Colonic mucosa (tissue), 4 donors: ENCODE data around the gene PLPPR1. TPM values are rescaled to one million over a fixed set of nuclear protein-coding genes. Genes with fewer than 3 reads are reported as not detected.

Experiments used
- DNase-seq: peaks from one replicate; pipeline ENCODE4 v3.0.0-alpha.2; 2020
- H3K27ac ChIP-seq: fragments of 200-600 bp; one replicate; pipeline ENCODE4 v1.8.0; 2021
- H3K27me3 ChIP-seq: fragments of 200-600 bp; one replicate; pipeline ENCODE4 v1.8.0; 2021
- H3K36me3 ChIP-seq: fragments of 200-600 bp; one replicate; pipeline ENCODE4 v1.8.0; 2021
- H3K4me1 ChIP-seq: fragments of 200-600 bp; one replicate; pipeline ENCODE4 v1.8.0; 2021; ENCODE audit warnings: mild to moderate bottlenecking
- H3K4me3 ChIP-seq: fragments of 200-600 bp; one replicate; pipeline ENCODE4 v1.8.0; 2021
- H3K9ac ChIP-seq, 2 donors: one replicate each; pipeline ENCODE4 v1.7.0; 2013; ENCODE audit warnings: control low read depth in 2 of 2, low read depth in 2 of 2, low read length in 2 of 2
- H3K9me3 ChIP-seq: fragments of 200-600 bp; one replicate; pipeline ENCODE4 v1.8.0; 2021
- CTCF ChIP-seq: fragments of 200-600 bp; IDR thresholded peaks from one replicate; pipeline ENCODE4 v1.8.0; 2022; ENCODE audit warnings: antibody characterized with exemption, mild to moderate bottlenecking
- intact Hi-C: fragments of 100-400 bp; cut with DNase I; formaldehyde crosslinking; loops from one replicate; pipeline ENCODE4 v1.14.1; 2022
- total RNA-seq, 2 donors: library from RNA; stranded (reverse); fragmentation: NEBNext Ultra II Directional in 1 of 2; extraction: Animal tissue kit (Norgen Biotek cat#: 25700) in 1 of 2; gene quantifications; one replicate each; pipeline ENCODE4 v1.2.1, GENCODE V29; 2021
- donor health status: healthy.
- donor health status: DM: no; HTN: no; CAD: no.
- donor health status: DM: no; HTN: no; CAD: no.

Gene PLPPR1
- total RNA-seq, 2 donors from 2014 or later: 0.25 to 0.69 TPM

- Histone ChIP-seq H3K4me1 (no peaks in the 10 kb centered on the region), H3K9me3 (no peaks in the 10 kb centered on the region), H3K4me3 (no peak overlapping the region), H3K27ac (no peak overlapping the region), H3K9ac (no peak overlapping the region), H3K27me3 (no peaks in the 10 kb centered on the region), H3K36me3 (no peaks in the 10 kb centered on the region)
- intact Hi-C loops: no loop called here
- no peak for DNase-seq
- no peak for TF ChIP-seq CTCF
These were observed 324.5 kb downstream of the PLPPR1 start for GRCh38 chr9:101352892-101353463.

- H3K9ac ChIP-seq: no peak overlapping the region
- H3K4me3 ChIP-seq: no peak overlapping the region
- no peaks in the 10 kb centered on the region for H3K36me3 ChIP-seq
- no peaks in the 10 kb centered on the region for H3K27me3 ChIP-seq
- TF ChIP-seq CTCF: no peak
- no peaks in the 10 kb centered on the region for H3K4me1 ChIP-seq
- H3K27ac ChIP-seq: peak overlapping the region; percentile 75
- intact Hi-C loops: no loop called here
- no peaks in the 10 kb centered on the region for H3K9me3 ChIP-seq
- no peak for DNase-seq
These were observed 325.2 kb downstream of the PLPPR1 start for GRCh38 chr9:101353683-101354082.

DNA sequence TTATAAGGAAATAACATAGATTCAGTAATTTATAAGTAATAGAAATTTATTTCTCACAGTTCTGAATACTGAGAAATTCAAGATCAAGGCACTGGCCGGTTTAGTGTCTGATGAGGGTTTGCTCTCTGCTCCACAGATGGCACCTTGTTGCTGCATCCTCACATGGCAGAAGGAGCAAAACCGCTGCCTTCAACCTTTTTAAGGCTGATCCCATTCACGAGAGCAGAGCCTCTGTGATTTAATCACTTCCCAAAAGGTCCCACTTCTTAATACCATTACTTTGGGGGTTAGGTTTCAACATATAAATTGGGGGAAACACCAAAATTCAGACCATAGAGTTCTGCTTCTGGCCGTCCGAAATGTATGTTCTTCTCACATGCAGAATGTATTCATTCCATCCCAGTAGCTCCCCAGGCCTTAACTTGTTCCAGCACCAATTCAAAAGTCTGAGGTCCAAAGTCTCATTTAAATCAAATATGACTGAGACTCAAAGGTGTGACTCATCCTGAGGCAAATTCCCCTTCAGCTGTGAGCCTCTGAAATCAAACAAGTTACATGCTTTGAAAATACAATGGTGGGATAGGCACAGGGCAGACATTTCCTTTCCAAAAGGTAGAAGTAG, 325.7 kb downstream of the PLPPR1 start:
- no peak for TF ChIP-seq CTCF
- Histone ChIP-seq H3K9ac (no peak overlapping the region), H3K27me3 (no peaks in the 10 kb centered on the region), H3K9me3 (no peaks in the 10 kb centered on the region), H3K4me3 (no peak overlapping the region), H3K27ac (peak overlapping the region; percentile 75), H3K36me3 (no peaks in the 10 kb centered on the region), H3K4me1 (no peaks in the 10 kb centered on the region)
- intact Hi-C loops: no loop called here
- DNase-seq: peak; percentile 52

- DNase-seq: peak; percentile 50
- Histone ChIP-seq H3K4me1 (no peaks in the 10 kb centered on the region), H3K9me3 (no peaks in the 10 kb centered on the region), H3K4me3 (no peak overlapping the region), H3K27ac (peak overlapping the region; percentile 75), H3K9ac (no peak overlapping the region), H3K36me3 (no peaks in the 10 kb centered on the region), H3K27me3 (no peaks in the 10 kb centered on the region)
- TF ChIP-seq CTCF: no peak
- intact Hi-C loops: no loop called here
These were observed 326.5 kb downstream of the PLPPR1 start for GRCh38 chr9:101354765-101355708.

DNA sequence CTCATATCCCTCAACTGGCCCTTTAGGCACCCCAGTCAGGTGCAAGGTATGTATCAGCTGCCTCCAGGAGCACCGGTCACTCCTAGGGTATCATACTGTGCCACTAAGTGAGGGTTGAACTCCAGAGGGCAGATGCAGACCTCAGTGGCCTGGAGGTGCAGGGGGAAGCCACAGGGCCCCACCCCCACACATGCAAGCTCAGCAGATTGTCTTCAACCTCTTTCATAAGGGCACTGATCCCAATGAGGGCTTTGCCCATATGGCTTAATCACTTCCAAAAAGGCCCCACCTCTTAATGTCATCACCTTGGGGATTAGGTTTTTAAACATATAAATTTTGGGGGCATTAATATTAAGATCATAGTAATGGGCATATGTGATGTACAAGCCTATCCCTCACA, 328.1 kb downstream of the PLPPR1 start:
- Histone ChIP-seq H3K4me1 (no peaks in the 10 kb centered on the region), H3K4me3 (no peak overlapping the region), H3K36me3 (no peaks in the 10 kb centered on the region), H3K9ac (no peak overlapping the region), H3K9me3 (no peaks in the 10 kb centered on the region), H3K27me3 (no peaks in the 10 kb centered on the region), H3K27ac (no peak overlapping the region)
- TF ChIP-seq CTCF: no peak
- intact Hi-C loops: no loop called here
- DNase-seq: no peak
